H9 (cell line): ENCODE data around the gene RASGRF2. TPM values are rescaled to one million over a fixed set of nuclear protein-coding genes. Genes with fewer than 3 reads are reported as not detected.

Source experiments
- DNase-seq: peaks from one replicate; pipeline ENCODE4 v3.0.0-alpha.2; 2017
- H2AFZ ChIP-seq: one replicate; pipeline ENCODE4 v1.6.1; 2013; ENCODE audit warnings: mild to moderate bottlenecking, low read length, control low read depth, moderate library complexity
- H2AK5ac ChIP-seq: 2 replicates; pipeline ENCODE4 v1.6.1; 2013; ENCODE audit warnings: low read length, control low read depth, mixed read lengths; ENCODE audit not compliant: insufficient read length
- H2BK120ac ChIP-seq: one replicate; pipeline ENCODE4 v1.6.1; 2013; ENCODE audit warnings: low read depth, mild to moderate bottlenecking, low read length, control low read depth, inconsistent platforms; ENCODE audit not compliant: poor library complexity, severe bottlenecking
- H2BK12ac ChIP-seq: 2 replicates; pipeline ENCODE4 v1.6.1; 2013; ENCODE audit warnings: low read length, control low read depth, mixed read lengths, low read depth; ENCODE audit not compliant: insufficient read length
- H2BK15ac ChIP-seq: 2 replicates; pipeline ENCODE4 v1.6.1; 2013; ENCODE audit warnings: low read depth, low read length, control low read depth
- H2BK20ac ChIP-seq: one replicate; pipeline ENCODE4 v1.6.1; 2013; ENCODE audit warnings: low read depth, mild to moderate bottlenecking, low read length, control low read depth, inconsistent platforms; ENCODE audit not compliant: poor library complexity, severe bottlenecking
- H2BK5ac ChIP-seq: 2 replicates; pipeline ENCODE4 v1.6.1; 2013; ENCODE audit warnings: low read length, control low read depth, mixed read lengths; ENCODE audit not compliant: insufficient read length
- H3K14ac ChIP-seq: 2 replicates; pipeline ENCODE4 v1.6.1; 2013; ENCODE audit warnings: low read length, control low read depth; ENCODE audit not compliant: insufficient read depth
- H3K18ac ChIP-seq: 2 replicates; pipeline ENCODE4 v1.6.1; 2013; ENCODE audit warnings: low read depth, mild to moderate bottlenecking, mixed read lengths, low read length, control low read depth; ENCODE audit not compliant: insufficient read length
- H3K23ac ChIP-seq: 2 replicates; pipeline ENCODE4 v1.6.1; 2013; ENCODE audit warnings: low read length, control low read depth, mixed read lengths, low read depth; ENCODE audit not compliant: insufficient read length
- H3K23me2 ChIP-seq: 2 replicates; pipeline ENCODE4 v1.6.1; 2013; ENCODE audit warnings: low read depth, mild to moderate bottlenecking, mixed read lengths, low read length, control low read depth; ENCODE audit not compliant: insufficient read length, poor library complexity, severe bottlenecking
- H3K27ac ChIP-seq: 2 replicates; pipeline ENCODE4 v1.5.1; 2013; ENCODE audit warnings: low read length, control low read depth, mixed read lengths, low read depth; ENCODE audit not compliant: insufficient read length
- H3K27me3 ChIP-seq: 2 replicates; pipeline ENCODE4 v1.6.1; 2013; ENCODE audit warnings: low read length, control low read depth, inconsistent platforms; ENCODE audit not compliant: insufficient read depth
- H3K4ac ChIP-seq: 2 replicates; pipeline ENCODE4 v1.6.1; 2013; ENCODE audit warnings: low read depth, mild to moderate bottlenecking, control low read depth, inconsistent platforms, low read length, moderate library complexity
- H3K4me1 ChIP-seq: 2 replicates; pipeline ENCODE4 v1.6.1; 2013; ENCODE audit warnings: low read length, control low read depth, inconsistent platforms; ENCODE audit not compliant: insufficient read depth
- H3K4me2 ChIP-seq: 2 replicates; pipeline ENCODE4 v1.6.1; 2013; ENCODE audit warnings: low read length, control low read depth, mixed read lengths; ENCODE audit not compliant: insufficient read length, insufficient read depth
- H3K56ac ChIP-seq: 2 replicates; pipeline ENCODE4 v1.6.1; 2013; ENCODE audit warnings: low read depth, mild to moderate bottlenecking, mixed read lengths, low read length, control low read depth; ENCODE audit not compliant: insufficient read length
- H3K79me1 ChIP-seq: 2 replicates; pipeline ENCODE4 v1.6.1; 2013; ENCODE audit warnings: low read depth, mild to moderate bottlenecking, moderate library complexity, low read length, control low read depth, inconsistent platforms; ENCODE audit not compliant: insufficient read depth, poor library complexity, severe bottlenecking
- H3K79me2 ChIP-seq: 2 replicates; pipeline ENCODE4 v1.6.1; 2013; ENCODE audit warnings: low read length, control low read depth, inconsistent platforms; ENCODE audit not compliant: insufficient read depth
- H3K9ac ChIP-seq: 2 replicates; pipeline ENCODE4 v1.6.1; 2013; ENCODE audit warnings: low read length, control low read depth, mixed read lengths; ENCODE audit not compliant: insufficient read length; ENCODE audit errors: extremely low read depth
- H3K9me3 ChIP-seq: one replicate; pipeline ENCODE4 v1.6.1; 2013; ENCODE audit warnings: low read depth, low read length, inconsistent platforms; ENCODE audit not compliant: control insufficient read depth
- H3T11ph ChIP-seq: one replicate; pipeline ENCODE4 v1.6.1; 2013; ENCODE audit warnings: mild to moderate bottlenecking, low read length, control low read depth, inconsistent platforms
- H4K20me1 ChIP-seq: one replicate; pipeline ENCODE4 v1.6.1; 2013; ENCODE audit not compliant: control insufficient read depth, insufficient read length, insufficient read depth
- H4K5ac ChIP-seq: 2 replicates; pipeline ENCODE4 v1.6.1; 2013; ENCODE audit warnings: low read depth, mild to moderate bottlenecking, mixed read lengths, low read length, control low read depth; ENCODE audit not compliant: insufficient read length
- H4K8ac ChIP-seq: replicated peaks from 2 replicates; pipeline ENCODE4 v1.6.1; 2013; ENCODE audit warnings: low read length, control low read depth, mixed read lengths, low read depth; ENCODE audit not compliant: insufficient read length
- H4K91ac ChIP-seq: 2 replicates; pipeline ENCODE4 v1.6.1; 2013; ENCODE audit warnings: low read depth, mild to moderate bottlenecking, moderate library complexity, mixed read lengths, low read length, control low read depth; ENCODE audit not compliant: insufficient read length
- H3K27ac Mint-ChIP-seq, 3 experiments: 2 replicates in 2 of 3; 3 replicates in 1 of 3; pipeline ENCODE4 v1.8.0; 2020 to 2021; ENCODE audit warnings: mixed read lengths in 3 of 3, mild to moderate bottlenecking in 1 of 3, moderate library complexity in 1 of 3
- H3K27me3 Mint-ChIP-seq: 2 replicates; pipeline ENCODE4 v1.8.0; 2021; ENCODE audit warnings: low read depth, mild to moderate bottlenecking, moderate library complexity, mixed read lengths
- H3K36me3 Mint-ChIP-seq, 3 experiments: 2 replicates in 2 of 3; 3 replicates in 1 of 3; pipeline ENCODE4 v1.8.0; 2020 to 2021; ENCODE audit warnings: low read depth in 3 of 3, mixed read lengths in 3 of 3; ENCODE audit not compliant: insufficient read depth in 1 of 3
- H3K4me1 Mint-ChIP-seq, 2 experiments: 2 replicates each; pipeline ENCODE4 v1.8.0; 2020; ENCODE audit warnings: mixed read lengths in 2 of 2
- H3K4me3 Mint-ChIP-seq, 2 experiments: 2 replicates in 1 of 2; 3 replicates in 1 of 2; pipeline ENCODE4 v1.8.0; 2020 to 2021; ENCODE audit warnings: mild to moderate bottlenecking in 2 of 2, mixed read lengths in 2 of 2, moderate library complexity in 1 of 2
- H3K9me3 Mint-ChIP-seq, 2 experiments: 2 replicates in 1 of 2; 3 replicates in 1 of 2; pipeline ENCODE4 v1.8.0; 2020; ENCODE audit warnings: mild to moderate bottlenecking in 2 of 2, mixed read lengths in 2 of 2, moderate library complexity in 1 of 2
- WGBS: extraction: QIAGEN DNeasy Blood & Tissue Kit; methylation state at CpG from one replicate; pipeline ENCODE4 v1.1.7; 2013; ENCODE audit warnings: missing lambda C conversion rate, low lambda C conversion rate, mixed read lengths; ENCODE audit not compliant: insufficient read length; ENCODE audit errors: extremely low coverage; 5-methylcytosine and 5-hydroxymethylcytosine counted together
- total RNA-seq: library from RNA; stranded (reverse); gene quantifications from 2 replicates; pipeline ENCODE4 v1.2.1, GENCODE V29; 2021
- TF ChIP-seq, protein P1 (sequence below): fragments of 200-600 bp; sonication (generic); conservative IDR thresholded peaks from 3 replicates; pipeline ENCODE4 v1.8.0; 2021; ENCODE audit warnings: antibody characterized with exemption, mild to moderate bottlenecking

The RASGRF2 gene
- total RNA-seq, 1 experiment from 2014 or later = 13.5 TPM

DNA sequence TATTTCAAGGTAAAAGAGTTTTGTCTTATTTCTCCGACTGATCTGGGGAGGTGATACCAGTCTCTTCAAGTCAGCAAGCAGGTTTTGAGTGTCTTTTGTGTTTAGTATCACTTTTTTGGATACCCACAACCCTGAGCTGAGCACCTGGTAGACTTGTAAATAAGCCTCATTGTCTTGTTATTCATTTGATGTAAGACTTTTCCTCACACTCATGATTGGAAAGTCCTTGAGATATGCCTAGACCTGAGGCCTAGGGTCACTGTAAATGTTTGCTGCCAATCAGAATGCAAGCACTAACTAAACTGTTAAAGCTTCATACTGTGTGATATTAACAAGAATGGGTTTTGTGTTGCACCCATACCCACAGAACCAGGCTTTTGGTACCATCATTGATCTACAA, 172.2 kb downstream of the RASGRF2 start:
- no CpG with 5 or more reads among the region's 1 CpG for WGBS
- no peak overlapping the region for H3K56ac ChIP-seq
- H3K4me3 Mint-ChIP-seq = no peak overlapping the region
- H4K5ac ChIP-seq = no peak overlapping the region
- no peak overlapping the region for H3T11ph ChIP-seq
- H3K4me2 ChIP-seq = no peak overlapping the region
- H3K23ac ChIP-seq = no peak overlapping the region
- no peak overlapping the region for H2BK15ac ChIP-seq
- H3K79me2 ChIP-seq = no peaks in the 10 kb centered on the region
- H2BK5ac ChIP-seq = no peak overlapping the region
- TF ChIP-seq, protein P1, sequence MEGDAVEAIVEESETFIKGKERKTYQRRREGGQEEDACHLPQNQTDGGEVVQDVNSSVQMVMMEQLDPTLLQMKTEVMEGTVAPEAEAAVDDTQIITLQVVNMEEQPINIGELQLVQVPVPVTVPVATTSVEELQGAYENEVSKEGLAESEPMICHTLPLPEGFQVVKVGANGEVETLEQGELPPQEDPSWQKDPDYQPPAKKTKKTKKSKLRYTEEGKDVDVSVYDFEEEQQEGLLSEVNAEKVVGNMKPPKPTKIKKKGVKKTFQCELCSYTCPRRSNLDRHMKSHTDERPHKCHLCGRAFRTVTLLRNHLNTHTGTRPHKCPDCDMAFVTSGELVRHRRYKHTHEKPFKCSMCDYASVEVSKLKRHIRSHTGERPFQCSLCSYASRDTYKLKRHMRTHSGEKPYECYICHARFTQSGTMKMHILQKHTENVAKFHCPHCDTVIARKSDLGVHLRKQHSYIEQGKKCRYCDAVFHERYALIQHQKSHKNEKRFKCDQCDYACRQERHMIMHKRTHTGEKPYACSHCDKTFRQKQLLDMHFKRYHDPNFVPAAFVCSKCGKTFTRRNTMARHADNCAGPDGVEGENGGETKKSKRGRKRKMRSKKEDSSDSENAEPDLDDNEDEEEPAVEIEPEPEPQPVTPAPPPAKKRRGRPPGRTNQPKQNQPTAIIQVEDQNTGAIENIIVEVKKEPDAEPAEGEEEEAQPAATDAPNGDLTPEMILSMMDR = no peak
- peaks cover 0 to 8% (median 0%) of the 10 kb centered on the region in 3 experiments; a peak in 2 of 7 replicates for H3K36me3 Mint-ChIP-seq
- no peak overlapping the region for H2BK120ac ChIP-seq
- H3K27me3 Mint-ChIP-seq = no peaks in the 10 kb centered on the region
- H3K27ac Mint-ChIP-seq = no peak overlapping the region; a peak in 2 of 7 replicates
- H3K9me3 ChIP-seq = no peaks in the 10 kb centered on the region
- H2BK12ac ChIP-seq = no peak overlapping the region
- H3K27ac ChIP-seq = no peak overlapping the region
- H3K79me1 ChIP-seq = no peaks in the 10 kb centered on the region
- H2BK20ac ChIP-seq = no peak overlapping the region
- DNase-seq = no peak
- H4K8ac ChIP-seq = no peak overlapping the region
- H4K20me1 ChIP-seq = no peaks in the 10 kb centered on the region
- peaks cover 9 to 13% of the 10 kb centered on the region in 2 experiments for H3K4me1 Mint-ChIP-seq
- no peak overlapping the region for H2AFZ ChIP-seq
- H4K91ac ChIP-seq = no peak overlapping the region
- H3K27me3 ChIP-seq = no peaks in the 10 kb centered on the region
- H3K9ac ChIP-seq = no peak overlapping the region
- no peak overlapping the region for H3K18ac ChIP-seq
- no peaks in the 10 kb centered on the region for H3K23me2 ChIP-seq
- no peak overlapping the region for H2AK5ac ChIP-seq
- H3K14ac ChIP-seq = no peak overlapping the region
- H3K4ac ChIP-seq = no peak overlapping the region
- peaks cover 0 to 4% of the 10 kb centered on the region in 2 experiments; a peak in 1 of 5 replicates for H3K9me3 Mint-ChIP-seq
- H3K4me1 ChIP-seq = no peaks in the 10 kb centered on the region
